Suprapubic skin (tissue), 4 donors: Measurements from ENCODE around the gene WWC2.

ENCODE experiments used
- EP300 ChIP-seq: sonication (generic); formaldehyde crosslinking; IDR thresholded peaks from one replicate; pipeline ENCODE4 v1.6.1; 2017; ENCODE audit warnings: antibody characterized with exemption
- POLR2A ChIP-seq, 2 donors: fragments of 450-650 bp; IDR thresholded peaks; one replicate each; pipeline ENCODE4 v1.6.1; 2017; ENCODE audit warnings: antibody characterized with exemption in 2 of 2, mild to moderate bottlenecking in 2 of 2, moderate library complexity in 2 of 2
- POLR2AphosphoS5 ChIP-seq, 3 donors: sonication (generic); formaldehyde crosslinking; IDR thresholded peaks; one replicate each; pipeline ENCODE4 v1.6.1; 2017; ENCODE audit warnings: antibody characterized with exemption in 3 of 3
- TF ChIP-seq, protein P1 (sequence below), 2 donors: fragments of 200-600 bp in 1 of 2; fragments of 450-650 bp in 1 of 2; sonication (generic) in 1 of 2; IDR thresholded peaks; one replicate each; pipeline ENCODE4 v1.5.1; 2016 to 2019; ENCODE audit warnings: antibody characterized with exemption in 2 of 2, mild to moderate bottlenecking in 1 of 2, moderate library complexity in 1 of 2

DNA sequence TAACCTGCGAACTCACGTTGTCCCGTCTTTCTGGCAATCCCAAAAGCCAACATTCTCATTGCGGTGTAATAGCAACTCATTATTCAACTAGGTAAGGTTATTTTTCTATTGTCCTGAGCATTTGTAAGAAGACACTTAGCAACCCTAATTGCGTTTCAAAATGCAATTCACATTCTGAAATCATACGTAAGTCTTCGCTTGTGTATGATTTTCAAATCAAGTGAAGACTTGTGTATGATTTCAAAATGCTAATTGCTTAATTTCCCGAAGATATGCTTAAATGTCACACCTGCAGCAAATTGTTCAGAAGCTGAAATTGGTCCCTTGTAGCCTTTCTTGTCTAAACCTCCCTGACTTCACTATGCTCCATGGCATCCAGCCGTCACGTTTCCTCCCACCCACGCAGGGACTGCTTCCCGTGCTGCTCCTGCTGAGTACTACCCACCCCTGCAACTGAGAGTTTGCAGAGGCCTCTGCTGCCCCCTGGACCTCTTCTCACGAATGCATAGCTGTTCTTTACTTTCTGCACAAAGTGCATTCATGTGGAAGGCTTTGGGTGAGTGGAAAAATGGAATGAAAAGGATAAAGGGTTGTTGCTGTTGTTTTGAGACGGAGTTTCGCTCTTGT is 264.0 kb downstream of the WWC2 start:
- TF ChIP-seq, protein P1, sequence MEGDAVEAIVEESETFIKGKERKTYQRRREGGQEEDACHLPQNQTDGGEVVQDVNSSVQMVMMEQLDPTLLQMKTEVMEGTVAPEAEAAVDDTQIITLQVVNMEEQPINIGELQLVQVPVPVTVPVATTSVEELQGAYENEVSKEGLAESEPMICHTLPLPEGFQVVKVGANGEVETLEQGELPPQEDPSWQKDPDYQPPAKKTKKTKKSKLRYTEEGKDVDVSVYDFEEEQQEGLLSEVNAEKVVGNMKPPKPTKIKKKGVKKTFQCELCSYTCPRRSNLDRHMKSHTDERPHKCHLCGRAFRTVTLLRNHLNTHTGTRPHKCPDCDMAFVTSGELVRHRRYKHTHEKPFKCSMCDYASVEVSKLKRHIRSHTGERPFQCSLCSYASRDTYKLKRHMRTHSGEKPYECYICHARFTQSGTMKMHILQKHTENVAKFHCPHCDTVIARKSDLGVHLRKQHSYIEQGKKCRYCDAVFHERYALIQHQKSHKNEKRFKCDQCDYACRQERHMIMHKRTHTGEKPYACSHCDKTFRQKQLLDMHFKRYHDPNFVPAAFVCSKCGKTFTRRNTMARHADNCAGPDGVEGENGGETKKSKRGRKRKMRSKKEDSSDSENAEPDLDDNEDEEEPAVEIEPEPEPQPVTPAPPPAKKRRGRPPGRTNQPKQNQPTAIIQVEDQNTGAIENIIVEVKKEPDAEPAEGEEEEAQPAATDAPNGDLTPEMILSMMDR (IDR thresholded peaks at IDR 0.05), result no peak
- TF ChIP-seq POLR2A (IDR thresholded peaks at IDR 0.05) (no peak), POLR2AphosphoS5 (IDR thresholded peaks at IDR 0.05) (no peak), EP300 (no peak)
